CD4-positive, alpha-beta T cell treated with Interleukin-15 for 4 hours (primary cell): Measurements from ENCODE around the gene BMP6.

Source experiments
- DNase-seq: peaks from one replicate; pipeline ENCODE4 v3.0.0-alpha.2; 2020; ENCODE audit warnings: low spot score

BMP6 gene

DNA sequence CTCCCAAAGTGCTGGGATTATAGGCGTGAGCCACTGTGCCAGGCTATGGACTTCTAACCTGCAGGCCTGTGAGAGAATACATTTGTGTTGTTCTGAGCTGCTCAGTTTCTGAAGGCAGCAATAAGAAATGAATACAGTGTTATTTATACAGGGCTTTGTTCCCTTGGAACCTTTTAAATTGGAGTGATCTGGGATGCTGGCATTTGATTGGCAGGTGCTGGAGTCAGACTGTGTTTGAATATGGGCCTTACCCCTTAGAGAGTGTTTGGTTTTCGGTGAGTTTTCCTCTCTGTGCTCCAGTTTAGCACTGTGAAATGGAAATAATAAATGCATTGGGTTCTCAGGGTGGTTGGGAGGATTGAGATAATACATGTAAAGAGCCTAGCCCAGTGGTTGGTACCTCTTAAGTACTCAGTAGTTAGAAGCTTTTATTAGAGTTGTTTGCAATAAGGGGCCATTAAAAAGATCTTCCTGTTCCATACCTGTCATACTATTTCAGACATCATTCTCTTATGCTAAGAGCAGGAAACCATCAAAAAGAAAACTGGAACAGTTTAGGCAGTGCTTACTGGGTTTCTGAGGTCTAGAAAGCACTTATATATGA, 22.1 kb downstream of the BMP6 start:
- no peak for DNase-seq

DNA sequence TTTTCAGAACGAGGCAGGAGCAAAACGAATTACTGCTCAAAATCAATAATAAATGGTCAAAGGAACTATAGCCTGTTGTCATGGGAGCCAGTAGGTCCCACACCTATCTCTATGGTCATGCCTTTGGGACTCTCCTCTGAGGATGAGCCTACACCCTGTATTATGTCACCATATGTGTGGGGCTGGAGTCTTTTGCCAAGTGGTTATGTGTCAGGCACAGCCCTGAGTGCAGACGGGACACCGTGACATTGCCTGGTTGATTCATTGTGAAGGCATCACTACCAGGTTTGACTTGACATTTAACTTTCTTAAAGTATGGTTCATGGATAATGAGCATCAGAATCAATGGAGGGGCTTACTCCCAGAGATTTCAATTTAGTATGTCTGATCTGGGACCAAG, 23.6 kb downstream of the BMP6 start:
- DNase-seq, result no peak

DNA sequence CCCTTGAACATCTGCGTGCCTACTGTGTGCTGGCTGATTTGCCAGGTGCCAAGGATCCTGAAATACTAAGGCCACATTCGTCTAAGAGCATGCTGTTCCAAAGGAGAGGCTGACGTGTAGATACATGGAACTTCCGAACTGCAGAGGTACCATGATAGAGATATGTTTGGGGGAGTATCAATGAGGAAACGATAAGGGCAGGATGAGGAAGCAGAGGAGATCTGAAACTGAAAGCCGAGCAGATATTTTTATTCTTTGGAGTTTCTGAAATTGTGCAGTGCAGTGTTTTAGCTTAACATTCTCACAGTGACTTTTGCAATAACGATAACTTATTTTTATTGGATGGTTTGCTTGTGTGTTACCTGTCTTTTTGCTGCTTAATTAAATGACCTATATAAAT, 24.3 kb downstream of the BMP6 start:
- DNase-seq, result no peak

DNA sequence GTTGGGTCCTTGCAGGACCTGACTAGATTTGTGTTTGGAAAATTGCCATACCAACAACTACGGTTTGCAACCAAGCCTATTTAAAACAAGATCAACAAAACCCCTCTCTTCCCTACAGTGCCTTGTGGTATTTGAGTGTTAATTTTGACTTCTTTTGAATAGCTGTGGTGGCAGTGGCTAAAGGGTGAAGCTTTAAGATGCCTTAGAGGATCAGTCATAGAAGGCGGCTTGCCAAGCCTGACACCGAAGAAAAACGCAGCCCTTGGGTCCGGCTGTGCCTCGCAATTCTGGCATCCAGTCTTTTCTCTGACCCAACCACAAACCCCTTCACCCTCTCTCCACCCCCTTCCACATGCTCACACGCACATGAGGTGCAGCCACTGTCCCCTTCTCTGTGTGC, 32.6 kb downstream of the BMP6 start:
- no peak for DNase-seq

DNA sequence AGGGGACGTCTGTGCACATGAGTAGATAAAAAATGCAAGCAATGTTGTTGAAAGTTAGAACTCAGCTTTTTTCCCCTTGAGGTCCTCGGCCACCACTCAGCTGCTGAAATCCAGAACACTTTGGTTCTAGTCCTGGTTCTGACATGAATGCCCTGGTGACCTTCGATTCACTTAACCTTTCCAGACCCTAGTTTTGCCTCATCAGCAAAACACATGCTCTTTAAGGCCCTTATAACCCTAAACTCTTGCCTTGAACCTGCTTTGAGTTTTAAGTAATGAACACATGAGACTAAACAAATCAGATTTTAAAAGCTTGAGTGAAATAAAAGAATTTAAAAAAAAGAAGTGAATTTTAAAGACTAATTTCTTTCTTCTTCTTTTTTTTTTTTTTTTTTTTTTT, 33.4 kb downstream of the BMP6 start:
- no peak for DNase-seq

DNA sequence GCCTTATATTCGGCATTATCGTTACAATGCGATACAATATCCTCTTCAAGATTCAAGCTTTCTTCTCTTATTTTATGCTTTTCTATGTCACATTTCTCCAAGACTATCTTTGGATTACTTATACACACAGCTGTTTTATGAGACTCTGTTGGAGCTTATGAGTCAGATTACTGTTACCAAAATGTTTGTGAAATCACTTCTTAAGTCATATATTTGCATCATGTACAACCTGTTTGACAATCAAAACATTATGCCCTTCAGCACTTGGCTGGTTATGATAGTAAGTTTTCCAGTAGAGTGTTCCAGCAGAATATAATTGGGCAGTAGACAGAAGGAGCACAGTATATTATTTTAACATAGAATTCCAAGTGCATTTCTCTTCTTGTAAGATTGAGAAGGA, 35.2 kb downstream of the BMP6 start:
- no peak for DNase-seq

DNA sequence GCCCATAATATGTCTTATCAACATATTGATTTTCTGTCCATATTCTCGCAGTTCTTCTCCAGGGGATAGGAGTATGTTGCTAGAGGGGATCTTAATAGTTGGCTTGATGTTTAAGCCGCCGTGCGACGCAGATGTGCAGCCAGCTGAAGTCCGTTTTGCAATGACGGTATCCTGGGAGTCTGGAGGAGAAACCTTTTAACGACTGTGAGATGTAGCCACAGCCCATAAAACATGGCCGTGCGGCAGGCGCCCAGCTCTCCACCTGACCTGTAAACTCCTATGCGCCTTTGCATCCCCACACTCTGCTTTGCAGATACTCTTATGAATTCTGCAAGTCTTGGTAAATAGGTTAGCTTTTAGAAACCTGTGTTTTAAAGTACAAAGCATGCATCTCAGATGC, 36.9 kb downstream of the BMP6 start:
- DNase-seq, result no peak

DNA sequence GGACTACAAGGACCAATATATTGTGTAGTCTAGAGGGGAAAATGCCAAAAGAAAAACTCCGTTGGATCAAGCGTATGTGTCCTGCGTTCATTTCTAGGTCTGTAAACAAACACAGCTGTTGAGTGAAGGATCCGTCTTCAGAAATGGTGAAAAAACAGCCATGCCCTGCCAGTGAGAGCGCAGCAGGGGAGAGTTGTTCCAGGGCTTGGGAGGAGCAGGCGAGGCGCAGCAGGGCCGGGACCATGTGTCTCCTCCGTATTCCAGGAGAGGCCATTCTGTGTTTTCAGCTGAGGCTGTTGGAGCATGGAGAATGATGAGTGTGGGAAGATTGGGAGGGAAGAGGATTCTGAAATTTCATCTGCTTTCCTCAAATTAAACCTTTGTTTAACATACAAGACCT, 38.0 kb downstream of the BMP6 start:
- DNase-seq, result no peak

DNA sequence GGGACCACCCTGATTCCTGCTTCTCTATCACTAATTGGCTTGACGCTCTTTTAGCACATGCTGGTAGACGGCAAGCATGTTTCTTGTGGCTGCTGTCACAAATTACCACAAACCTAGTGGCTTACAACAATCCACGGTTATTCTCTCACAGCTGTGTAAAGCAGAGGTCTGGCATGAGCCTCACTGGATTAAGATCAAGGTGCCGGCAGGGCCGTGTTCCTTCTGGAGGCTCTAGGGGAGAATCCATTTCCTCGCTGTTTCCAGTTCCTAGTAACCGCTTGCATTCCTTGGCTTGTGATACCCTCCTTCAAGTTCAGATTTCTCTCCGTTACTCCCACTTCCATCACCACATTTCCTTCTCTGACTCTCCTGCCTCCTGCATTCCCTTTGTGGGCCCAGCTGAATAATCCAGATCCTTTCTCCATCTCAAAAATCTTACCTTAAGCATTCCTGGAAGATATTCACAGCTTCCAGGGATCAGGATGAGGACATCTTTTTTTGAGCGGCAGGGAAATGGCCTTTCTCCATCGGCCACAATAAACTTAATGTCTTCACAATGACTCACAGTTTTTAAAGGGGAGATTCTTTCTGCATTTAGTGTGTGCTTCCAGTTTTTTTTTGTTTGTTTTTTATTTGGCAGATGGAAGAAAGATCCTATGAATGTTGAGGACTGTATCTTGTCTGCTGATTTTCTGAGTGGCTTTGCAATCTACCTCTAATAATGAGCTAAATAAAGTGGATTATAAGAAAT, 39.9 kb downstream of the BMP6 start:
- DNase-seq, result no peak

DNA sequence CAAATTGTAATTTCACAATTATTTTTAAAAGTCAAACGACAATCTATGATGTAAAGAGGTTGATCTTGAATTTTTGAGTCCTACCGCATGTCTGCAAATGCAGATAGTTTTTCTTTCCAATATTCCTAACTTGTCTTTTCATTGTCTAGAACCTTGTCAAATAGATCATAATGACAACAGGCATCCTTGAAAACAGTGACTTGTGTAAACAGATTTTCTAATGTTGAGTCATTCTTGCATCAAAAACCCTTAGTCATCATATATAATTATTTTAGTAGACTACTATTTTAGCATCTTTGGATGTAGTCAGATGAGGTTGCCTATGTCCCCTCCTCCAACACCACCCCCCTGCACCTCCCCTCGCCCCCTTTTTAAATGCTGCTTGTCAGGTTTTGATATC, 43.8 kb downstream of the BMP6 start:
- no peak for DNase-seq

DNA sequence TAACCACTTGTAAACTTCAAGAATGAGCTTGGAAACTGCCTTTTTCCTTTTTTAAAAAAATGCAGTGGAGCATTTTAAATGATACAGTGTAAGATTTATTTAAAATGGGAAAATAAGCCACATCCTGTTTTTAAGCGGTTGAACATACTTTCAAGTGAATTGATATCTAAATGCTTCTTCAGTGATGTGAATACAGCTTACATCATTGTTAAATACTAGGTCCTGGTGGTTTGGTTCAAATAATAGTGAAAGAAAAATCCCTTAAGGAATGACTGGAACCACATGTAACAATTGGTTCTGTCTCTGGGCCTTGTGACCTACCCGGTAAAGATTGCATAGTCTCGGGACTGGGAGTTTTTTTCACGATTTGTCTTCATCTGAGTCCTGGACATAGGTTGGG, 44.2 kb downstream of the BMP6 start:
- DNase-seq, result no peak

DNA sequence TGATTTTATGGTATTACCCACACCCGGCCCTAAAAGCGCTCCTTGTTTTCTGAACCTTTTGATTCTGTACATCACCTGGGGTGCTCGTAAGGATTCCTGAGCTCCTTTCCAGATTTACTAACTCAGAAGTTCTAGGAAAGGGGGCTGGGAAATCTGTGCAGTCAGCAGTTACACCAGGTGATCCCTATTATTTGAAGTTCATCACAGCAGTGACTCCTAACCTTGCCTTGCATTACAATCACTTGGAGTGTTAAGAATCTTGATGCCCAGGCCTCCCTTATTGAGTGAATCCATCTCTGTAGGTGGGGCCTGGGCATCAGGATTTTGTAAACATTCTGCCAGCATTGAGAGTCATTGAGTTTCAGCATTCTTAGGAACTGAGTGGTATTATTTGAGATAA, 44.7 kb downstream of the BMP6 start:
- DNase-seq, result no peak

DNA sequence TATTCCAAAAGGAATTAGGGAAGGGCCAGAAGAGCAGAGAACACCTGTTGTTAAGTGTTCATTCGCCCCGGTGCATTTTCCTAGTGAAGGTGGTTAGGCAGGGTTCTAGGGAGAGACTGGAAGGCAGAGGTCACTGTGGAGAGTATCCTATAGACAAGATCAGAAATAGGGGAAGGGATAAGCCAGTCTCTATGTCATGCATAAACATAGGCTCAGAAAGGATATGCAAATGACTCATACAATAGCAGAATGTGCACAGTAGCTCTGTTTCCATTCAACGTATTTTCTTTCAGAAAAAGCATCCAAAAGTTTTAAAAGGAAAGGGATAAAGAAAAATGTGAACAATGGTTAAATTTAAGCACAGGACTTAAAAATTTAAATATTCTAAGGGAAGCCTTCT, 47.4 kb downstream of the BMP6 start:
- DNase-seq, result no peak

DNA sequence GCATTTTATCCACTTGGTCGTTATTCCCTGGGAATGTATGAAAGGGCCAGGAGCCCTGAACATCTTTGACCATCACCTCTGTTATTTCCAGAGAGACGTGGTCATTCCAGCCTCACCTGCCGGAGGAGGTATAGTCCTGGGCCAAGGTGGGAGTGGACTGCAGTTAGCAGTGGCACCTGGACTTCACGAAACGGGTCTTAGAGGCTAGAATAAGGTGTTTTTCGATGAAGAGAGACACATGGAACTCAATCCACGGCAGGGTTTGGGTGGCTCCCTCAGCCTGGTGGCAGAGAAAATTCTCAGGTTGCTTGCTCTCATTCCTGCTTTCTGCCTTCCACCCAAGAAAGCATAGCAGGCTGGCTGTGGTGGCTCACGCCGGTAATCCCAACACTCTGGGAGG, 48.0 kb downstream of the BMP6 start:
- DNase-seq, result no peak

DNA sequence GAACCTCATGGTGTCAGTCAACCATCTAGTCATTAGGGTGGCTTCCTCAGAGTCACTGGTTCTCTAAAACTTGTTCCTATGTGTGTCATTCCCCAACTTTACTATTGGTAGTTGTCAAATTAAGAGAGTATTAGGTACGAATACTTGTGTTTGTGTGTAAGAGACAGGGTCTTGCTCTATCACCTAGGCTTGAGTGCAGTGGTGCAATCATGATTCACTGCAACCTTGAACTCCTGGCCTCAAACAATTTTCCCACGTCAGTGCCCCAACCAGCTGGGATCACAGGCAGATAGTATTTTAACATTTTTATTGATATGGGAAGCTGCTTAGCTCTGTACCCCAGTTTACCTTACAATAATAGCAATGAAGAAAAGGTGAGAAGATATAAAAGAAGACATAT, 50.6 kb downstream of the BMP6 start:
- DNase-seq, result no peak

DNA sequence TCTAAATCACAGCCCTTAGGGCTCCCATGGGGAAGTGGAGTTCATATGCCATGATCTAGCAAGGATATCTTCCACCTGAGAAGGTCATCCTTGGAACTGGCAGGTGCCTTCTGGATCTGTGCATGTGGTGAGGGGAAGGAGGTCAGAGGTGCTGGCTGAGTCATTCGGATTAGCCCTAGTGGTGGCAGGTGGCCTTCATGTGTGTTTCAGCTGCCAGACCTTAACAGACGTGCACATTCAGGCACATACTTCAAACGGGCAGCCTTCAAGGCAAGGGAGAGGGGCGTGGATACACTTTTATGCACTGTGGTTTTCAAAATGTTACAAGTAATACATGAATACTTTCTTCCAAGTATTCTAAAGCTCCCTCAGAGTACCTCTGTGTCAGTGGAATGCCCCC, 51.2 kb downstream of the BMP6 start:
- no peak for DNase-seq

DNA sequence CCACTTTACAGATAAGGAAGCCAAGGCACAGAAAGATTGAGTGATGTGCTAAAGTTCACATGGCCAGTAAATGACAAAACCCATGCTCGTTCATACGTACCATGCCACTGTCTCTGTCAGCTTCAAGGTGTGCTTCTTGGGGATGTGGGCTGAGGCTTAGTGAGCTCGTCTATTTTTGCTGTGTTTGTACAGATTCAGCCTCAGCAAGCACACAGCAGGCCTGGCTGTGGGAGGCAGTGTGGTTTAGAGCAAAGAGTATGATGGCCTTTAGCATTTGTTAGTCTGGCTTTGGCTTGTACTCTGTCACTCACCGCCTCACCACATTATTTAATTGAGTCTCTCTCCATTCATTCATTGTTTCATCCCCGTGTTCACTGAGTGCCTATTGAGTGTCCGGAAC, 55.3 kb downstream of the BMP6 start:
- DNase-seq, result no peak

DNA sequence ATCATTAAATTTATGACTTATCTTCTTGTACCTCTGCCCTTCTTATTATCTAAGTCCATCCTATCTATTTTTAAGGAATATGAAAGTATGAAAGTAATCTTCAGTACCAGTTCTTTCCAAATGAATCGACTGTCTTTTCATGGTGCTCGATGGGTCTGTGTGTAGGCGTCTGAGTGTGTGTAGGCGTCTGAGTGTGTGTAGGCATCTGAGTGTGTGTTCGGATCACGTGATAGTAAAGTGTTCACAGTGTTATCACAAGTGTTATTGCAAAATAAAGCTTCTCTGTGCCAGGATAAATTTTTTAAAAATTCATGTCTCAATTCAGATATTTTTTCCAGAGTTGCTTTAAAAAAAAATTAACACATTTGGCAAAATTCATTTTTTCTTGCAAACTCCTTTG, 58.3 kb downstream of the BMP6 start:
- DNase-seq, result no peak

DNA sequence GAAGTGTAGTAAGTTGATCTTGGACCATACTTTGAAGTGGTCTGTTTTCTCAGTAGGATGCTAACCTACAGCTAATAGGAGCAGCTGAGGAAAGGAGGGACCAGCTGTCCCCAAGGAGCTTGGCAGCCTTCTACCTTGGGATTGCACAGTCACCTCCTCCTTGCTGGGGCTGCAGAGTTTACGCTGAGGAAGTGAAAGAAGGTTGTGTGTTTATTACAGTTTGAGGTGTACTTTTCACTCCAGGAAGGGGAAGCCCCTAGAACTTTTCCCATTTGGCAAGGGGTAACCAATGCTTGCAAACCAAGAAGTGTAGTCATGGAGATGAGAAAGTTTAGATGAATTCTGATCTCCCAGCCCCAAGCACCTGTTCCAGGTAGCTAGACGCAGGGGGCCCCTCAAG, 58.8 kb downstream of the BMP6 start:
- no peak for DNase-seq

DNA sequence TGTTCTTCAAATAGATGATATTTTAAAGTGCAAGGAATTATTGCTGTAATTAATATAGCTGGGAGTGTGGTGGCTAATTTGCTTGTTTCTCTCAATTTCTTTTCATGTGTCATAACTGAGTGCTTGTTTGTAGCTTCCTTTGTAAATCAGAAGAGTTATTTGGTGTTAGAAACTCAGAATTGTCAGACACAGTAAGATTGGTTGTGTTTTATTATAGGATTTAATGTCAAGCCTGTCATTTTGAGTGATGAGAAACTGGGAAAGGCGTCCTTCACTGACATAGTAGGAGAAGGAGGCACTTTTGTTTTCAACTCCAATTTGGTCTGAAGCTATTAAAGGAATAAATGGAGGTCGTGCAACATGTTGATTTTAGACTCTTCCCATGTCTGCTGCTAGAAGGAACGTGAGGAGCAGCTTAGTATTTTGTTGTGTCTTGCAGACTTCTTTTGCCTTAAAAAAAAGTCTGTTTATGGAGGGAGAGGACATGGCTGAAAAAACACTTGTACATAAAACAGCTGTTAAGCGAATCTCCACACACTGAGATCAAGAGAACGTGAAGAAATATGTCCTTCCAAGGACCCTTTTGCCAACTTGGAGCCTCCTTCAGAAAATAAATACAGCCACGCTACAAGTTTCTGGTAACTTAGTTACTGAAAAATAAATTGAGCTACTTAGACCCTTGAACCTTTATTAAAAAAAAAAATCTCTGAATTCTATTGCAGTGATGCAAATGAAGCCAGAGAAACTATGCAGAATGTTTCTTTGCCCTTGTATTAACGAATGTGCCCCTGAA, 59.5 kb downstream of the BMP6 start:
- no peak for DNase-seq

DNA sequence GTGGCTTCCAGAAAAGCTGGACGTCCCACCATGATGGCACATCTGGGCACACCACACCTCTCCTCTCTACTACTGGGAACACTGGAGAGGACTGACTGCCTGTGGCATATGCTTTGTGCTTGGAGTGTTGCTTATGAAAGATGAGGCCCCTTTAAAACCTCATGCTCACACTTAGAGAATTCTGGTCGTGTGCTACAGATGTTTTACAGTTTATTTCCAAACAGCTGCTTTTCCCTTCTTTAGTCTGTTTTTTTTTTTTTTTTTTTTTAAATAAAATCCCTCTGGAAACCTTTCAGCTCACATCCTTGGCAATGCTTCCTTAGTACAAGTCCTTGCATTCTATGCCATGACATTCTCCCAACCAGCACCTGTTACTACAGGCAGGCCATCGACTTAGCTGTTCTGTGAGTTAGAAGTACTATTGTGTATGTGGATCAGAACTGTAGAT, 60.3 kb downstream of the BMP6 start:
- no peak for DNase-seq

DNA sequence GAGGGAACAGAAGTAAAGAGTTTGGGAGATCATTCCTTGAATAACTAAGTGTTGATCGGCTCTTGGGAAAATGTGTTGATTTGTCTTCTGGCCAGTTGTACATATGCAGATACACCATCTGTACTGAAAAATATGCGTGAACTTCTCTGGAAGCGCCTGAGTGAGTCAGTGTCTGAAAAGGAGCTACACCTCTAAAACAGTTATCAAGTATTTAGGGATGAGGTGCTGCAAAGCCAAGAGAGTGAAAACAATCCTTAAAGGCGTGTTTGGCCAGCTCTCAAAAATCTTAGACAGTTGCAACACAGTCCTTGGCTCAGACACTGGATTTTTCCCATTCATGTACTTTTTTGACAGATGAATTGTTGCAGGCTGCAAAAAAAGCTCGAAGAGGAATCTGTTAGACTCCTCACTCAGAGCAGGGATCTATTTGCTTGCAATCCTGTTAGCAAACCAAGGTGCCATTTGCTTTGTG, 61.3 kb downstream of the BMP6 start:
- DNase-seq, result no peak

DNA sequence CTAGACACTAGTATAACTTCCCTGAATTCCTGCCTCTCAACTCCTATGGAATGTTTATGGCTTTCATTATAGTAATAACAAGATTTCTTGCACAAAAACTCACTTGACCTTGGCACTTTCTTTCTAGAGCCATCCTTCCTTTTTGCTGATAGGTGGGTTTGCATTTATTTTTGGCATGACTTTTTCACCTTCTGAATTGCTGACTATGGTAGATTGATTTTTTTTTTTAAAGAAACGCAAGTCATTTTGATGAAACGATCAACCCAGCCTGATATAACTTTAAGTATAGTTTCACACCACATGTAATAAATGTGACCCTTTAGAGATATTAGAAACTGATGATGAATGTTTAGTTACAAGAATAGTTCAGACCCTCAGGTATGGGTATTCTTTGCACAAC, 61.8 kb downstream of the BMP6 start:
- no peak for DNase-seq
